B cell (primary cell): ENCODE results near the gene NLGN4X.

ENCODE experiments used
- EZH2 ChIP-seq: IDR thresholded peaks from 2 replicates; pipeline ENCODE4 v1.6.1; 2012; ENCODE audit warnings: borderline replicate concordance, low read depth, mild to moderate bottlenecking, moderate library complexity, low read length; ENCODE audit not compliant: insufficient read depth, poor library complexity, severe bottlenecking
- TF ChIP-seq, protein P1 (sequence below): fragments of 200-600 bp; IDR thresholded peaks from one replicate; pipeline ENCODE4 v1.8.0; 2022; ENCODE audit warnings: antibody characterized with exemption, mild to moderate bottlenecking

DNA sequence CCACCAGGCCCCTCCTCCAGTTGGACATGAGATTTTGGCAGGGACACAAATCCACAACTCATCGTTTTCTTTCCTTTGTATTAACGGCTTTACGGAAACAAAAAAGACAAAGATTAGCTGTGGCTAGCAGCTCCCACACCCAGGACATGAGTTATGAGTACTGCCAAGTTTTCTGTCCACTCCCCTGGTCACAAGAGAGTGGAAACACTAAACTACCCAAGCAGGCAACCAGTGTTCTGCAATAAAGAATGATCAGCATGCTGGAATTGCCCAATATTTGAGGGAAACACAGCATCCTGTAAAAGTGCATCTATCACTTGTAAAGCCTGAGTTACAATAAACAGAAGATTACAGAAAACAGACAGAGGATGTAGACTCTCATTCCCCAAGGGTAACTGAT is 358.4 kb downstream of the NLGN4X start:
- TF ChIP-seq, protein P1, sequence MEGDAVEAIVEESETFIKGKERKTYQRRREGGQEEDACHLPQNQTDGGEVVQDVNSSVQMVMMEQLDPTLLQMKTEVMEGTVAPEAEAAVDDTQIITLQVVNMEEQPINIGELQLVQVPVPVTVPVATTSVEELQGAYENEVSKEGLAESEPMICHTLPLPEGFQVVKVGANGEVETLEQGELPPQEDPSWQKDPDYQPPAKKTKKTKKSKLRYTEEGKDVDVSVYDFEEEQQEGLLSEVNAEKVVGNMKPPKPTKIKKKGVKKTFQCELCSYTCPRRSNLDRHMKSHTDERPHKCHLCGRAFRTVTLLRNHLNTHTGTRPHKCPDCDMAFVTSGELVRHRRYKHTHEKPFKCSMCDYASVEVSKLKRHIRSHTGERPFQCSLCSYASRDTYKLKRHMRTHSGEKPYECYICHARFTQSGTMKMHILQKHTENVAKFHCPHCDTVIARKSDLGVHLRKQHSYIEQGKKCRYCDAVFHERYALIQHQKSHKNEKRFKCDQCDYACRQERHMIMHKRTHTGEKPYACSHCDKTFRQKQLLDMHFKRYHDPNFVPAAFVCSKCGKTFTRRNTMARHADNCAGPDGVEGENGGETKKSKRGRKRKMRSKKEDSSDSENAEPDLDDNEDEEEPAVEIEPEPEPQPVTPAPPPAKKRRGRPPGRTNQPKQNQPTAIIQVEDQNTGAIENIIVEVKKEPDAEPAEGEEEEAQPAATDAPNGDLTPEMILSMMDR = no peak
- TF ChIP-seq EZH2 = no peak
